HepG2 (cell line): ENCODE data around the gene PPP2R2C. TPM values are rescaled to one million over a fixed set of nuclear protein-coding genes. Genes with fewer than 3 reads are reported as not detected.

Experiments
- ATAC-seq: fragments of 200-7000 bp; cut with Tn5 transposase; 3 replicates; pipeline ENCODE4 v1.9.1; 2020; ENCODE audit warnings: mild to moderate bottlenecking, moderate library complexity
- BruUV-seq: library from RNA; stranded (reverse); fragments of 400-500 nt; replicated peaks from 2 replicates; lab custom pipeline; 2021; lab: Mats Ljungman, UMichigan
- CTCF ChIA-PET: fragments of 300-600 bp; formaldehyde crosslinking; extraction: SDS; loops from one replicate; lab custom pipeline; 2021; ENCODE audit warnings: low total read pairs, inconsistent platforms, low intra/inter-chr PET ratio; lab: Yijun Ruan, JAX
- POLR2A ChIA-PET: fragments of 350-600 bp; sonication (Branson Sonifier 250); formaldehyde crosslinking; loops from one replicate; lab custom pipeline; 2020; ENCODE audit warnings: antibody characterized with exemption, inconsistent platforms; lab: Yijun Ruan, JAX
- DNase-seq: peaks from one replicate; pipeline ENCODE4 v3.0.0-alpha.2; 2015; ENCODE audit warnings: low spot score
- FAIRE-seq: peaks from 3 replicates; lab custom pipeline; 2011; peaks lifted over from hg19 to GRCh38; lab: Jason Lieb, UNC
- H2AFZ ChIP-seq: one replicate; pipeline ENCODE4 v1.6.1; 2011; ENCODE audit warnings: low read length, inconsistent platforms
- H3K27ac ChIP-seq: fragments of 300-600 bp; 3 replicates; pipeline ENCODE4 v1.8.0; 2011; ENCODE audit warnings: mixed run types, mild to moderate bottlenecking, mixed read lengths, low read length, inconsistent platforms; ENCODE audit not compliant: insufficient read depth; ENCODE audit errors: extremely low read length
- H3K27me3 ChIP-seq, 2 experiments: fragments of 200-600 bp in 1 of 2; 2 replicates in 1 of 2; 3 replicates in 1 of 2; pipeline versions ENCODE4 v1.6.0 to v1.8.0; 2011; ENCODE audit warnings: low read length in 2 of 2, mild to moderate bottlenecking in 2 of 2, moderate library complexity in 2 of 2, inconsistent platforms in 1 of 2; ENCODE audit not compliant: insufficient read depth in 2 of 2, control insufficient read depth in 1 of 2
- H3K36me3 ChIP-seq, 2 experiments: fragments of 200-600 bp in 1 of 2; replicated peaks in 1 of 2; 2 replicates in 1 of 2; 3 replicates in 1 of 2; pipeline versions ENCODE4 v1.5.1 to v1.8.0; 2011; ENCODE audit warnings: low read length in 2 of 2, inconsistent platforms in 1 of 2; ENCODE audit not compliant: insufficient read depth in 2 of 2, control insufficient read depth in 1 of 2
- H3K4me1 ChIP-seq: 2 replicates; pipeline ENCODE4 v1.5.1; 2012; ENCODE audit warnings: low read length, inconsistent platforms; ENCODE audit not compliant: insufficient read depth
- H3K4me2 ChIP-seq: 2 replicates; pipeline ENCODE4 v1.6.0; 2011; ENCODE audit warnings: low read depth, low read length, inconsistent platforms
- H3K4me3 ChIP-seq, 3 experiments: fragments of 200-600 bp in 1 of 3; sonication (generic), shearing (Covaris generic) in 1 of 3; replicated peaks in 1 of 3; 2 replicates each; pipeline ENCODE4 v1.5.1; 2011 to 2016; ENCODE audit warnings: low read length in 3 of 3, inconsistent platforms in 2 of 3, low read depth in 2 of 3, mild to moderate bottlenecking in 2 of 3, control low read depth in 1 of 3, mixed read lengths in 1 of 3; ENCODE audit not compliant: insufficient read depth in 1 of 3
- H3K79me2 ChIP-seq: one replicate; pipeline ENCODE4 v1.6.1; 2011; ENCODE audit warnings: low read length, inconsistent platforms; ENCODE audit not compliant: insufficient read depth
- H3K9ac ChIP-seq: 2 replicates; pipeline ENCODE4 v1.6.0; 2011; ENCODE audit warnings: mild to moderate bottlenecking, low read depth, low read length, inconsistent platforms; ENCODE audit not compliant: insufficient read depth
- H3K9me3 ChIP-seq: 2 replicates; pipeline ENCODE4 v1.5.1; 2012; ENCODE audit warnings: mild to moderate bottlenecking, low read length
- H4K20me1 ChIP-seq: 2 replicates; pipeline ENCODE4 v1.6.0; 2011; ENCODE audit warnings: inconsistent platforms, mild to moderate bottlenecking, low read length, moderate library complexity; ENCODE audit not compliant: insufficient read depth
- CCAR2 ChIP-seq: fragments of 200-400 bp; formaldehyde crosslinking; optimal IDR thresholded peaks from 2 replicates; pipeline ENCODE3; 2018; ENCODE audit warnings: low read depth, mild to moderate bottlenecking, low read length, moderate library complexity
- CEBPZ ChIP-seq: IDR thresholded peaks from 2 replicates; pipeline ENCODE4 v1.6.1; 2012; ENCODE audit warnings: low read length, improper control_type of control experiment
- CHD2 ChIP-seq: IDR thresholded peaks from 2 replicates; pipeline ENCODE4 v1.6.1; 2011; ENCODE audit warnings: low read depth, low read length, improper control_type of control experiment
- FOSL2 ChIP-seq: sonication (generic); formaldehyde crosslinking; IDR thresholded peaks from 2 replicates; pipeline ENCODE4 v1.4.0; 2020; ENCODE audit warnings: missing genetic modification reagents
- MIXL1 ChIP-seq: IDR thresholded peaks from 2 replicates; pipeline ENCODE4 v1.6.1; 2016
- MTF2 ChIP-seq: sonication (generic); formaldehyde crosslinking; IDR thresholded peaks from 2 replicates; pipeline ENCODE4 v1.5.0; 2020; ENCODE audit warnings: missing genetic modification reagents, borderline replicate concordance
- ZMYM3 ChIP-seq: sonication (generic); formaldehyde crosslinking; IDR thresholded peaks from 2 replicates; pipeline ENCODE4 v1.5.1; 2020; ENCODE audit warnings: mild to moderate bottlenecking, missing genetic modification reagents
- ZNF367 ChIP-seq: sonication (generic); formaldehyde crosslinking; IDR thresholded peaks from 2 replicates; pipeline ENCODE4 v1.4.0; 2020; ENCODE audit warnings: missing genetic modification reagents, borderline replicate concordance
- ZNF720 ChIP-seq: sonication (generic); formaldehyde crosslinking; IDR thresholded peaks from 2 replicates; pipeline ENCODE4 v1.4.0; 2020; ENCODE audit warnings: missing genetic modification reagents
- ZNF850 ChIP-seq: sonication (generic); formaldehyde crosslinking; conservative IDR thresholded peaks from 2 replicates; pipeline ENCODE4 v1.9.0; 2021; ENCODE audit warnings: mild to moderate bottlenecking, missing genetic modification reagents
- WGBS: methylation state at CpG from one replicate; pipeline ENCODE4 v1.1.6; 2017; ENCODE audit warnings: low lambda C conversion rate; 5-methylcytosine and 5-hydroxymethylcytosine counted together
- in situ Hi-C: cut with HindIII; loops from 2 replicates; pipeline ENCODE4 v1.10.0; 2017; ENCODE audit warnings: low pct_unique_long_range_greater_than_20kb; ENCODE audit not compliant: extremely low pct_ligation_motif_present
- intact Hi-C: fragments of 100-400 bp; cut with micrococcal nuclease; formaldehyde crosslinking; loops from one replicate; pipeline ENCODE4 v1.10.0; 2022; ENCODE audit not compliant: unreplicated experiment
- polyA plus RNA-seq, 8 experiments: library from polyadenylated mRNA; depleted of rRNA in 3 of 8; stranded (reverse) in 7 of 8; unstranded in 1 of 8; fragments of >200 nt; fragmentation: Illumina TruSeq in 4 of 8; extraction: Trizol in 4 of 8; gene quantifications; 2 replicates each; pipeline versions ENCODE4 v1.2.1 to v1.2.3, GENCODE V29; 2011 to 2016; ENCODE audit warnings: low read depth in 4 of 8, missing spikeins in 1 of 8, mixed read lengths in 1 of 8; ENCODE audit not compliant: insufficient read depth in 1 of 8
- total RNA-seq, 5 experiments: library from RNA; depleted of rRNA; stranded (reverse); fragments of >200 nt; fragmentation: Illumina TruSeq; extraction: Trizol; gene quantifications; 2 replicates each; pipeline ENCODE4 v1.2.3, GENCODE V29; 2016; ENCODE audit warnings: low read depth in 1 of 5
- TF ChIP-seq, protein P1 (sequence below): sonication (generic); formaldehyde crosslinking; IDR thresholded peaks from 2 replicates; pipeline ENCODE4 v1.4.0; 2020; ENCODE audit warnings: missing genetic modification reagents, borderline replicate concordance
- TF ChIP-seq, protein P2 (sequence below): sonication (generic); formaldehyde crosslinking; IDR thresholded peaks from 2 replicates; pipeline ENCODE4 v1.8.1; 2023; ENCODE audit warnings: mild to moderate bottlenecking, inconsistent platforms, moderate library complexity, missing genetic modification reagents, borderline replicate concordance
- TF ChIP-seq, protein P3 (sequence below): sonication (generic); formaldehyde crosslinking; IDR thresholded peaks from 2 replicates; pipeline ENCODE4 v1.5.1; 2020; ENCODE audit warnings: missing genetic modification reagents, mild to moderate bottlenecking, borderline replicate concordance

PPP2R2C gene
- total and polyA plus RNA-seq, 2 of the 13 experiments (the other 11 are each of a cell fraction or from before 2014, with no cell fraction given), result 0.60 to 8.6 TPM

DNA sequence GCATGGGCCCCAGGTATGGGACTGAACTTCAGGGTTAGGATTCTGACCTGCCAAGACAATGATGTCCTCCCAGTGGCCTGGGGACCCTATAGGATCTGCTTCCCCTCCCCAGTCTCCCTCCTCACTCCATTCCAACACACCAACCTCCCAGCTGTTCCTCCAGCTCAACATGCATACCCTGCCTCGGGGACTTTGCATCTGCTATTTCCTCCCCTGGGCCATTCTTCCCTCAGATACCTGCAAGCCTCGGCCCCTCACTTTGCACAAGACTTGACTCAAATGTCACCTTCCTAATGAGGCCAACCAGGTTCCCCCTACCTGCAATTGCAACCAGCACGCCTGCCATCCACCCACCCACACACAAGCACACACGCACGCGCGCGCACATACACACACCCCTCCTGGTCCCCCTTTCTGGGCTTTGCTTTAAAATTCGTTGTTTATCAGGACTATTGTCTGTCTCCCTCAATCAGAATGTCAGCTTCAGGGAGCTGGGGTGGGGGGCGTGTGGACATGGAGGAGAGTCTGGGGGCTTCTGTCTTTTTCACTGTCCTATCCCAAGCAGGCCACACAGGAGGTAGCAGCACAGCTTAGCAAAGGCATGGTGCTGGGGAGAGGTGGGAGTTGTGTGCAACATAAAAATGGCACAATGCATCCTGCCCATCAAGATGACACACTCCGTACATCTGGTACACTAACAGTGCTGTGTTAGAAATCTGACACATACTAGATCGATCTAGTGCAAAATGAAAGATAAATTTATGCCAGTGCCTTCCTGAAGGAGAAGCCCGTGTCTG, 20.6 kb upstream of the PPP2R2C start (continued):
- TF ChIP-seq, protein P1, sequence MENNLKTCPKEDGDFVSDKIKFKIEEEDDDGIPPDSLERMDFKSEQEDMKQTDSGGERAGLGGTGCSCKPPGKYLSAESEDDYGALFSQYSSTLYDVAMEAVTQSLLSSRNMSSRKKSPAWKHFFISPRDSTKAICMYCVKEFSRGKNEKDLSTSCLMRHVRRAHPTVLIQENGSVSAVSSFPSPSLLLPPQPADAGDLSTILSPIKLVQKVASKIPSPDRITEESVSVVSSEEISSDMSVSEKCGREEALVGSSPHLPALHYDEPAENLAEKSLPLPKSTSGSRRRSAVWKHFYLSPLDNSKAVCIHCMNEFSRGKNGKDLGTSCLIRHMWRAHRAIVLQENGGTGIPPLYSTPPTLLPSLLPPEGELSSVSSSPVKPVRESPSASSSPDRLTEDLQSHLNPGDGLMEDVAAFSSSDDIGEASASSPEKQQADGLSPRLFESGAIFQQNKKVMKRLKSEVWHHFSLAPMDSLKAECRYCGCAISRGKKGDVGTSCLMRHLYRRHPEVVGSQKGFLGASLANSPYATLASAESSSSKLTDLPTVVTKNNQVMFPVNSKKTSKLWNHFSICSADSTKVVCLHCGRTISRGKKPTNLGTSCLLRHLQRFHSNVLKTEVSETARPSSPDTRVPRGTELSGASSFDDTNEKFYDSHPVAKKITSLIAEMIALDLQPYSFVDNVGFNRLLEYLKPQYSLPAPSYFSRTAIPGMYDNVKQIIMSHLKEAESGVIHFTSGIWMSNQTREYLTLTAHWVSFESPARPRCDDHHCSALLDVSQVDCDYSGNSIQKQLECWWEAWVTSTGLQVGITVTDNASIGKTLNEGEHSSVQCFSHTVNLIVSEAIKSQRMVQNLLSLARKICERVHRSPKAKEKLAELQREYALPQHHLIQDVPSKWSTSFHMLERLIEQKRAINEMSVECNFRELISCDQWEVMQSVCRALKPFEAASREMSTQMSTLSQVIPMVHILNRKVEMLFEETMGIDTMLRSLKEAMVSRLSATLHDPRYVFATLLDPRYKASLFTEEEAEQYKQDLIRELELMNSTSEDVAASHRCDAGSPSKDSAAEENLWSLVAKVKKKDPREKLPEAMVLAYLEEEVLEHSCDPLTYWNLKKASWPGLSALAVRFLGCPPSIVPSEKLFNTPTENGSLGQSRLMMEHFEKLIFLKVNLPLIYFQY (CRISPR knock-in tag), result no peak
- TF ChIP-seq ZNF850 (CRISPR knock-in tag) (no peak), ZNF720 (CRISPR knock-in tag) (no peak), ZMYM3 (CRISPR knock-in tag) (no peak)
- TF ChIP-seq, protein P2, sequence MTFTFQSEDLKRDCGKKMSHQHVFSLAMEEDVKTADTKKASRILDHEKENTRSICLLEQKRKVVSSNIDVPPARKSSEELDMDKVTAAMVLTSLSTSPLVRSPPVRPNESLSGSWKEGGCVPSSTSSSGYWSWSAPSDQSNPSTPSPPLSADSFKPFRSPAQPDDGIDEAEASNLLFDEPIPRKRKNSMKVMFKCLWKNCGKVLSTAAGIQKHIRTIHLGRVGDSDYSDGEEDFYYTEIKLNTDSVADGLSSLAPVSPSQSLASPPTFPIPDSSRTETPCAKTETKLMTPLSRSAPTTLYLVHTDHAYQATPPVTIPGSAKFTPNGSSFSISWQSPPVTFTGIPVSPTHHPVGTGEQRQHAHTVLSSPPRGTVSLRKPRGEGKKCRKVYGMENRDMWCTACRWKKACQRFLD, result no peak

DNA sequence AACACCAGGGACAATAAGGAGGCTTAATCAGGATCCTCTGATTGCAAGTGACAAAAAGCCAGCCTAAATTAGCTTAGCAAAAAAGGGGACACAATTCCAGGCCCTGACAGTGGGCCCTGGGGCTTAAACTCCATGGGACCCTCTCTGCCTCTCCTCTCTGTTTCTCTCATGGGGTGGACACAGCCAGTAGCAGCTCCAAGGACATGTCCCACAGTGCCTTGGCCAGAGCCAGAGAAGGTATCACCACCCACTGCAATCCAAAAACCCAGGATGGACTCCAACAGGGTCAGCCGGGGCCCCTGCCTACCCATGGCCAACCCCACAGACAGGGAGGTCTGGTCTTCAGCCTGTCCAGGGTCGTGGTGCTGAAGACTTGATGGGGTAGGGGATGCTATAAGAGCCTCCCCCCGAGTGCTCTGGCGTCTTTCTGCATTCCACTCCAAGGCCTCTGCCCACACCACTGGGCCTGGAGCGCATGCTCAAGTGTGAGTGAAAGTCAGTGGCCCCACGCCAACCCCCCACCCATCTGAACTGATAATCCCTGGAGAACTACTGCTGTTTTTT, 19.7 kb upstream of the PPP2R2C start:
- DNase-seq (no peak), ATAC-seq (no peak)
- Histone ChIP-seq H3K79me2 (no peaks in the 10 kb centered on the region), H3K36me3 (no peaks in the 10 kb centered on the region), H3K4me3 (no peak overlapping the region), H3K27me3 (peaks cover 2 to 23% of the 10 kb centered on the region in 2 experiments; a peak in 4 of 5 replicates), H4K20me1 (0 out of 2 replicates have a peak, but pooled peaks cover 3% of the 10 kb centered on the region), H3K4me1 (no peaks in the 10 kb centered on the region), H2AFZ (no peak overlapping the region)
- ChIA-PET POLR2A (no interaction called here), CTCF (no interaction called here)
- intact Hi-C loops, result no loop called here
- no TSS peak for BruUV-seq
- TF ChIP-seq CCAR2 (no peak), CEBPZ (no peak), MIXL1 (CRISPR knock-in tag) (no peak), FOSL2 (CRISPR knock-in tag) (no peak), CHD2 (no peak), MTF2 (CRISPR knock-in tag) (no peak), ZNF367 (CRISPR knock-in tag) (no peak)
- TF ChIP-seq, protein P3, sequence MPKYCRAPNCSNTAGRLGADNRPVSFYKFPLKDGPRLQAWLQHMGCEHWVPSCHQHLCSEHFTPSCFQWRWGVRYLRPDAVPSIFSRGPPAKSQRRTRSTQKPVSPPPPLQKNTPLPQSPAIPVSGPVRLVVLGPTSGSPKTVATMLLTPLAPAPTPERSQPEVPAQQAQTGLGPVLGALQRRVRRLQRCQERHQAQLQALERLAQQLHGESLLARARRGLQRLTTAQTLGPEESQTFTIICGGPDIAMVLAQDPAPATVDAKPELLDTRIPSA, result no peak
- TF ChIP-seq, all 625 proteins: peak for 0
- Histone ChIP-seq H3K9ac (no peak overlapping the region), H3K4me2 (no peak overlapping the region), H3K9me3 (no peaks in the 10 kb centered on the region), H3K27ac (no peak overlapping the region)
- in situ Hi-C loops, result no loop called here
- no CpG with 5 or more reads among the region's 6 CpGs for whole genome bisulfite sequencing
- no peak for FAIRE-seq
